ENCODE results near the gene ZMIZ1. TPM values are rescaled to one million over a fixed set of nuclear protein-coding genes. Genes with fewer than 3 reads are reported as not detected.

Gene ZMIZ1
- total RNA-seq, 2 experiments from 2014 or later, result 14.6 to 15.5 TPM

GRCh38 chr10:79078367-79079053, 9.7 kb downstream of the ZMIZ1 start:
- H3K4me1 Mint-ChIP-seq (ENCODE audit: low read depth), result peaks cover 29% of the 10 kb centered on the region
- POLR2A ChIA-PET, result no interaction called here
- H3K4me3 Mint-ChIP-seq, result no peak overlapping the region
- Histone ChIP-seq H3K4me1 (ENCODE audit: insufficient read depth, low read length) (peaks cover 75% of the 10 kb centered on the region), H3K36me3 (ENCODE audit: insufficient read depth, low read length) (peaks cover 4% of the 10 kb centered on the region), H3K27ac (ENCODE audit: low read depth in 1 of 2, low read length in 2 of 2) (no peak overlapping the region), H3K27me3 (ENCODE audit: control insufficient read depth in 1 of 2, insufficient read depth in 2 of 2, low read length in 2 of 2) (no peaks in the 10 kb centered on the region), H3K9me3 (ENCODE audit: control insufficient read depth in 1 of 2, insufficient read depth in 1 of 2, low read length in 2 of 2) (no peaks in the 10 kb centered on the region), H3K4me3 (ENCODE audit: low read length) (no peak overlapping the region)
- CTCF ChIA-PET, result no interaction called here
- no peaks in the 10 kb centered on the region for H3K36me3 Mint-ChIP-seq (ENCODE audit: low read depth)
- H3K27ac Mint-ChIP-seq, result no peak overlapping the region
- ATAC-seq (ENCODE audit: poor library complexity) (no peak), DNase-seq (no peak)
- intact Hi-C loops (cut with DNase I, micrococcal nuclease), result no loop called here
- H3K9me3 Mint-ChIP-seq, result no peaks in the 10 kb centered on the region
- TF ChIP-seq, protein P1, sequence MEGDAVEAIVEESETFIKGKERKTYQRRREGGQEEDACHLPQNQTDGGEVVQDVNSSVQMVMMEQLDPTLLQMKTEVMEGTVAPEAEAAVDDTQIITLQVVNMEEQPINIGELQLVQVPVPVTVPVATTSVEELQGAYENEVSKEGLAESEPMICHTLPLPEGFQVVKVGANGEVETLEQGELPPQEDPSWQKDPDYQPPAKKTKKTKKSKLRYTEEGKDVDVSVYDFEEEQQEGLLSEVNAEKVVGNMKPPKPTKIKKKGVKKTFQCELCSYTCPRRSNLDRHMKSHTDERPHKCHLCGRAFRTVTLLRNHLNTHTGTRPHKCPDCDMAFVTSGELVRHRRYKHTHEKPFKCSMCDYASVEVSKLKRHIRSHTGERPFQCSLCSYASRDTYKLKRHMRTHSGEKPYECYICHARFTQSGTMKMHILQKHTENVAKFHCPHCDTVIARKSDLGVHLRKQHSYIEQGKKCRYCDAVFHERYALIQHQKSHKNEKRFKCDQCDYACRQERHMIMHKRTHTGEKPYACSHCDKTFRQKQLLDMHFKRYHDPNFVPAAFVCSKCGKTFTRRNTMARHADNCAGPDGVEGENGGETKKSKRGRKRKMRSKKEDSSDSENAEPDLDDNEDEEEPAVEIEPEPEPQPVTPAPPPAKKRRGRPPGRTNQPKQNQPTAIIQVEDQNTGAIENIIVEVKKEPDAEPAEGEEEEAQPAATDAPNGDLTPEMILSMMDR (IDR thresholded peaks at IDR 0.05), result no peak
- H3K27me3 Mint-ChIP-seq, result no peaks in the 10 kb centered on the region

DNA sequence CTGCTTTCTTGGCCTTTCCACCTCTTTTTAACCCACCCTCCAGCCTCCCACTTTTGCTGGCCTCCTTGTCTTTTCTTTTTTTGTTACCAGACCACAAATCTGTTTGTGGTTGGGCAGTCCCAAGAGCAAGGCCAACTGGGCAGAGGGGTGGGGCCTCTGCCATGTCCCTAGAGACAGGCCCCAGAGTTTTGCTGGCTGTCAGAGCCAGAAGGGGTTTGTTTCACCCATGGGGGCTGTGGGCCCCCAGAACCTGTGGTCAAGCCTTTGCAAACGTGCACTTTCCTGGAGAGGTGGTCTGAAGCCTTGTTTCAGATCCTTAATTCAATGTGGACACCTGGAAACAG, 10.3 kb downstream of the ZMIZ1 start:
- Histone ChIP-seq H3K36me3 (ENCODE audit: insufficient read depth, low read length) (peaks cover 4% of the 10 kb centered on the region), H3K9me3 (ENCODE audit: control insufficient read depth in 1 of 2, insufficient read depth in 1 of 2, low read length in 2 of 2) (no peaks in the 10 kb centered on the region), H3K27ac (ENCODE audit: low read depth in 1 of 2, low read length in 2 of 2) (no peak overlapping the region), H3K4me1 (ENCODE audit: insufficient read depth, low read length) (peaks cover 75% of the 10 kb centered on the region), H3K27me3 (ENCODE audit: control insufficient read depth in 1 of 2, insufficient read depth in 2 of 2, low read length in 2 of 2) (no peaks in the 10 kb centered on the region), H3K4me3 (ENCODE audit: low read length) (no peak overlapping the region)
- no peak overlapping the region for H3K27ac Mint-ChIP-seq
- H3K4me1 Mint-ChIP-seq (ENCODE audit: low read depth), result peaks cover 34% of the 10 kb centered on the region
- ATAC-seq (ENCODE audit: poor library complexity) (no peak), DNase-seq (no peak)
- H3K36me3 Mint-ChIP-seq (ENCODE audit: low read depth), result no peaks in the 10 kb centered on the region
- ChIA-PET CTCF (no interaction called here), POLR2A (no interaction called here)
- TF ChIP-seq, protein P1 (IDR thresholded peaks at IDR 0.05), result no peak
- no peaks in the 10 kb centered on the region for H3K9me3 Mint-ChIP-seq
- no peak overlapping the region for H3K4me3 Mint-ChIP-seq
- intact Hi-C loops (cut with DNase I, micrococcal nuclease), result no loop called here
- H3K27me3 Mint-ChIP-seq, result no peaks in the 10 kb centered on the region

DNA sequence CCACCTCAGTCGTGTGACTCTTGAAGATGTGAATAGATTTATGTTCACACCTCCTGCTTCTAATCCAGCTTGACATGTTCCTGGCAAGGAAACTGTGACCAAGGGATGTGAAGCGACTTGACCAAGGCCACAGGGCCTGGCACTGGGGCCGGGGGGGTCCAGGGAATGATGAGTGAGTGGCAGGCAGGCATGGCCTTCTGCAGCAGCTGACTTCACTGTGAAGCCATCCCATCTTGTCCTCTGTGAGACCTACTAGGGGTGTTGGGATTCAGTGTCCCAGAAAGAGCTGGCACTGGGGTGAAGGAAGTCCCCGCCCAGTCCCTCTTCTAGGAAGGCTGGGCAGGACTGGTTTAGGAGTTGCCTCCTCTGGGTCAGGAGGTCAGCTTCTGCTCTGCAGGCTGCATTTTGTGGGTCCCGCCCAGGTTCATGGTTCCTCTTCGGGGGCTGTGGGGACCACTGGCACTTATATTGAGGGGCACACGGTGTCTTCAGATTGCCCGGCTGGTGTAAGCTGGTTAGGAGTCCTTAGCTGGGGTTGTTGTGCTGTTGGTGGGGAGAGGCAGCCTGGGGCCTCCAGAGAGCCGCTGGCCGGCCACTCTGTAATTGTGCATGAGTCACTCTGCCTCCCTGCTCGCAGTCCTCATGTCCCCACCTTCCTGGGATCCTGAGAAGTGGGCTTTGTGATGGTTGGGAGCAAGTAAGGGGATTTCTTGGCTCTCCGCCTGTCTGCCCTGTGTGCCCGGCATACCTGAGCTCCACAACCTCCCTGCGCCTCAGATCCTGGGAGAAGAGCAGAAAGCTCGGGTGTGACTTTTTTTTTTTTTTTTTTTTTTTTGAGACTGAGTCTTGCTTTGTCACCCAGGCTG, 11.0 kb downstream of the ZMIZ1 start:
- H3K9me3 ChIP-seq (ENCODE audit: control insufficient read depth in 1 of 2, insufficient read depth in 1 of 2, low read length in 2 of 2), result no peaks in the 10 kb centered on the region
- DNase-seq (no peak), ATAC-seq (ENCODE audit: poor library complexity) (no peak)
- POLR2A ChIA-PET, result no interaction called here
- Mint-ChIP-seq H3K36me3 (ENCODE audit: low read depth) (no peaks in the 10 kb centered on the region), H3K4me3 (no peak overlapping the region), H3K9me3 (no peaks in the 10 kb centered on the region), H3K27ac (no peak overlapping the region), H3K4me1 (ENCODE audit: low read depth) (peaks cover 41% of the 10 kb centered on the region), H3K27me3 (no peaks in the 10 kb centered on the region)
- no peak overlapping the region for H3K4me3 ChIP-seq (ENCODE audit: low read length)
- H3K27me3 ChIP-seq (ENCODE audit: control insufficient read depth in 1 of 2, insufficient read depth in 2 of 2, low read length in 2 of 2), result no peaks in the 10 kb centered on the region
- intact Hi-C loops (cut with DNase I, micrococcal nuclease), result no loop called here
- TF ChIP-seq, protein P1 (IDR thresholded peaks at IDR 0.05), result no peak
- no peak overlapping the region for H3K27ac ChIP-seq (ENCODE audit: low read depth in 1 of 2, low read length in 2 of 2)
- H3K4me1 ChIP-seq (ENCODE audit: insufficient read depth, low read length), result peaks cover 76% of the 10 kb centered on the region
- peaks cover 4% of the 10 kb centered on the region for H3K36me3 ChIP-seq (ENCODE audit: insufficient read depth, low read length)
- CTCF ChIA-PET, result no interaction called here

Data from CD4-positive, alpha-beta T cell (primary cell).